ENCODE data around the gene EIF3I. TPM values are rescaled to one million over a fixed set of nuclear protein-coding genes. Genes with fewer than 3 reads are reported as not detected.

The EIF3I gene
- total and polyA plus RNA-seq, 2 of the 13 experiments (the other 11 are each of a cell fraction or from before 2014, with no cell fraction given) = 210 to 223 TPM

DNA sequence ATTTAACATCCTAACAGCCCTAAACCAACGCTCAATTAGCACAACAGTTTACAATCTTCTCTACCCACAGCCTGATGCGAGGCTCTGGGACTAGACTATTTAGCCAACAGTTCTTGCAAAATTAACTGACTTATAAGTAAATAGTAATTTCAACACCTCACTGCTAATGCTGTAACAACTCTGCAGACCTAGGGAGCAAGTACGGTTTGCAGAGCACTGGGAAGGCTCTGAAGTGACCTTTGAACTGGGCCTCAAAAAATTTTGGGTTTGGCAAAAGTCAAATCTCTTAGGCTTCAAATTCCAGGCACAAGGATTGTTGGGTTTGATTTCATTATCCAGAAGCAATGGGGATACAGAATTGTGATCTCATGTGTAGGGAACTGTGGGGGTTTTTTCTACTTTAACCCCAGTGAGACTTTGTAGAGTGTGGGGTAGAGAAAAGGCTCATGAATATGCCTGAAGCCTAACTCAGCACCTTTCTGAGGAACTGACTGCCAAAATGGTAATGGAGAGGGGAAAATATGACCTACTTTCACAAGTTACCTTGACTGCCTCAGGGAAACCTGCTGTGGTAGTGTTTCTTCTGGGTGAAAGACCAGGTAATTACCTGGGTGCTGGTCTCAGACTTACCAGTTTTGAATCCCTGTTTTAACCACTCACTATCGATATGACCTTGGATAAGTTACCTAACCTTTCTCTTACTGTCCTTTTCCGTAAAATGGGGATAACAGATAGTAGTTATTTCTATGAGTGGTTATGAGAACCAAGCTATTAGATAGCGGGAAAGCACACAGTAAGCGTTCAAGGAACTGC lies 43.6 kb upstream of the EIF3I start (continued):
- TF ChIP-seq, protein P1, sequence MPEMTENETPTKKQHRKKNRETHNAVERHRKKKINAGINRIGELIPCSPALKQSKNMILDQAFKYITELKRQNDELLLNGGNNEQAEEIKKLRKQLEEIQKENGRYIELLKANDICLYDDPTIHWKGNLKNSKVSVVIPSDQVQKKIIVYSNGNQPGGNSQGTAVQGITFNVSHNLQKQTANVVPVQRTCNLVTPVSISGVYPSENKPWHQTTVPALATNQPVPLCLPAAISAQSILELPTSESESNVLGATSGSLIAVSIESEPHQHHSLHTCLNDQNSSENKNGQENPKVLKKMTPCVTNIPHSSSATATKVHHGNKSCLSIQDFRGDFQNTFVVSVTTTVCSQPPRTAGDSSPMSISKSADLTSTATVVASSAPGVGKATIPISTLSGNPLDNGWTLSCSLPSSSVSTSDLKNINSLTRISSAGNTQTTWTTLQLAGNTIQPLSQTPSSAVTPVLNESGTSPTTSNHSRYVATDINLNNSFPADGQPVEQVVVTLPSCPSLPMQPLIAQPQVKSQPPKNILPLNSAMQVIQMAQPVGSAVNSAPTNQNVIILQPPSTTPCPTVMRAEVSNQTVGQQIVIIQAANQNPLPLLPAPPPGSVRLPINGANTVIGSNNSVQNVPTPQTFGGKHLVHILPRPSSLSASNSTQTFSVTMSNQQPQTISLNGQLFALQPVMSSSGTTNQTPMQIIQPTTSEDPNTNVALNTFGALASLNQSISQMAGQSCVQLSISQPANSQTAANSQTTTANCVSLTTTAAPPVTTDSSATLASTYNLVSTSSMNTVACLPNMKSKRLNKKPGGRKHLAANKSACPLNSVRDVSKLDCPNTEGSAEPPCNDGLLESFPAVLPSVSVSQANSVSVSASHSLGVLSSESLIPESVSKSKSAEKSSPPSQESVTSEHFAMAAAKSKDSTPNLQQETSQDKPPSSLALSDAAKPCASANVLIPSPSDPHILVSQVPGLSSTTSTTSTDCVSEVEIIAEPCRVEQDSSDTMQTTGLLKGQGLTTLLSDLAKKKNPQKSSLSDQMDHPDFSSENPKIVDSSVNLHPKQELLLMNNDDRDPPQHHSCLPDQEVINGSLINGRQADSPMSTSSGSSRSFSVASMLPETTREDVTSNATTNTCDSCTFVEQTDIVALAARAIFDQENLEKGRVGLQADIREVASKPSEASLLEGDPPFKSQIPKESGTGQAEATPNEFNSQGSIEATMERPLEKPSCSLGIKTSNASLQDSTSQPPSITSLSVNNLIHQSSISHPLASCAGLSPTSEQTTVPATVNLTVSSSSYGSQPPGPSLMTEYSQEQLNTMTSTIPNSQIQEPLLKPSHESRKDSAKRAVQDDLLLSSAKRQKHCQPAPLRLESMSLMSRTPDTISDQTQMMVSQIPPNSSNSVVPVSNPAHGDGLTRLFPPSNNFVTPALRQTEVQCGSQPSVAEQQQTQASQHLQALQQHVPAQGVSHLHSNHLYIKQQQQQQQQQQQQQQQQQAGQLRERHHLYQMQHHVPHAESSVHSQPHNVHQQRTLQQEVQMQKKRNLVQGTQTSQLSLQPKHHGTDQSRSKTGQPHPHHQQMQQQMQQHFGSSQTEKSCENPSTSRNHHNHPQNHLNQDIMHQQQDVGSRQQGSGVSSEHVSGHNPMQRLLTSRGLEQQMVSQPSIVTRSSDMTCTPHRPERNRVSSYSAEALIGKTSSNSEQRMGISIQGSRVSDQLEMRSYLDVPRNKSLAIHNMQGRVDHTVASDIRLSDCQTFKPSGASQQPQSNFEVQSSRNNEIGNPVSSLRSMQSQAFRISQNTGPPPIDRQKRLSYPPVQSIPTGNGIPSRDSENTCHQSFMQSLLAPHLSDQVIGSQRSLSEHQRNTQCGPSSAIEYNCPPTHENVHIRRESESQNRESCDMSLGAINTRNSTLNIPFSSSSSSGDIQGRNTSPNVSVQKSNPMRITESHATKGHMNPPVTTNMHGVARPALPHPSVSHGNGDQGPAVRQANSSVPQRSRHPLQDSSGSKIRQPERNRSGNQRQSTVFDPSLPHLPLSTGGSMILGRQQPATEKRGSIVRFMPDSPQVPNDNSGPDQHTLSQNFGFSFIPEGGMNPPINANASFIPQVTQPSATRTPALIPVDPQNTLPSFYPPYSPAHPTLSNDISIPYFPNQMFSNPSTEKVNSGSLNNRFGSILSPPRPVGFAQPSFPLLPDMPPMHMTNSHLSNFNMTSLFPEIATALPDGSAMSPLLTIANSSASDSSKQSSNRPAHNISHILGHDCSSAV (CRISPR knock-in tag; IDR thresholded peaks at IDR 0.05; ENCODE audit: borderline replicate concordance) = no peak
- TF ChIP-seq ZNF34 (CRISPR knock-in tag; IDR thresholded peaks at IDR 0.05; ENCODE audit: borderline replicate concordance) = peak; percentile 9; the same call in 1 of the 2 replicates
- 0 out of 2 replicates have a peak, but pooled peaks have one; percentile 65 for TF ChIP-seq DPF2 (CRISPR knock-in tag; IDR thresholded peaks at IDR 0.05; ENCODE audit: borderline replicate concordance, low read depth)
- no peak for TF ChIP-seq RXRA (CRISPR knock-in tag; IDR thresholded peaks at IDR 0.05)
- TF ChIP-seq, protein P2, sequence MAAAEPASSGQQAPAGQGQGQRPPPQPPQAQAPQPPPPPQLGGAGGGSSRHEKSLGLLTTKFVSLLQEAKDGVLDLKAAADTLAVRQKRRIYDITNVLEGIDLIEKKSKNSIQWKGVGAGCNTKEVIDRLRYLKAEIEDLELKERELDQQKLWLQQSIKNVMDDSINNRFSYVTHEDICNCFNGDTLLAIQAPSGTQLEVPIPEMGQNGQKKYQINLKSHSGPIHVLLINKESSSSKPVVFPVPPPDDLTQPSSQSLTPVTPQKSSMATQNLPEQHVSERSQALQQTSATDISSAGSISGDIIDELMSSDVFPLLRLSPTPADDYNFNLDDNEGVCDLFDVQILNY (CRISPR knock-in tag; conservative IDR thresholded peaks at IDR 0.05) = no peak
- no peak for TF ChIP-seq KLF15 (CRISPR knock-in tag; IDR thresholded peaks at IDR 0.05; ENCODE audit: borderline replicate concordance)
- TF ChIP-seq ZNF598 (CRISPR knock-in tag; IDR thresholded peaks at IDR 0.05; ENCODE audit: borderline replicate concordance) = no peak
- TF ChIP-seq MED1 (CRISPR knock-in tag; IDR thresholded peaks at IDR 0.05) = peak; percentile 37
- no peak; the same call in 1 of the 2 replicates for TF ChIP-seq ZNF274 (CRISPR knock-in tag; IDR thresholded peaks at IDR 0.05)
- peak; percentile 41; the same call in 1 of the 2 replicates for TF ChIP-seq ZMYM4 (CRISPR knock-in tag; IDR thresholded peaks at IDR 0.05)
- TF ChIP-seq, protein P3, sequence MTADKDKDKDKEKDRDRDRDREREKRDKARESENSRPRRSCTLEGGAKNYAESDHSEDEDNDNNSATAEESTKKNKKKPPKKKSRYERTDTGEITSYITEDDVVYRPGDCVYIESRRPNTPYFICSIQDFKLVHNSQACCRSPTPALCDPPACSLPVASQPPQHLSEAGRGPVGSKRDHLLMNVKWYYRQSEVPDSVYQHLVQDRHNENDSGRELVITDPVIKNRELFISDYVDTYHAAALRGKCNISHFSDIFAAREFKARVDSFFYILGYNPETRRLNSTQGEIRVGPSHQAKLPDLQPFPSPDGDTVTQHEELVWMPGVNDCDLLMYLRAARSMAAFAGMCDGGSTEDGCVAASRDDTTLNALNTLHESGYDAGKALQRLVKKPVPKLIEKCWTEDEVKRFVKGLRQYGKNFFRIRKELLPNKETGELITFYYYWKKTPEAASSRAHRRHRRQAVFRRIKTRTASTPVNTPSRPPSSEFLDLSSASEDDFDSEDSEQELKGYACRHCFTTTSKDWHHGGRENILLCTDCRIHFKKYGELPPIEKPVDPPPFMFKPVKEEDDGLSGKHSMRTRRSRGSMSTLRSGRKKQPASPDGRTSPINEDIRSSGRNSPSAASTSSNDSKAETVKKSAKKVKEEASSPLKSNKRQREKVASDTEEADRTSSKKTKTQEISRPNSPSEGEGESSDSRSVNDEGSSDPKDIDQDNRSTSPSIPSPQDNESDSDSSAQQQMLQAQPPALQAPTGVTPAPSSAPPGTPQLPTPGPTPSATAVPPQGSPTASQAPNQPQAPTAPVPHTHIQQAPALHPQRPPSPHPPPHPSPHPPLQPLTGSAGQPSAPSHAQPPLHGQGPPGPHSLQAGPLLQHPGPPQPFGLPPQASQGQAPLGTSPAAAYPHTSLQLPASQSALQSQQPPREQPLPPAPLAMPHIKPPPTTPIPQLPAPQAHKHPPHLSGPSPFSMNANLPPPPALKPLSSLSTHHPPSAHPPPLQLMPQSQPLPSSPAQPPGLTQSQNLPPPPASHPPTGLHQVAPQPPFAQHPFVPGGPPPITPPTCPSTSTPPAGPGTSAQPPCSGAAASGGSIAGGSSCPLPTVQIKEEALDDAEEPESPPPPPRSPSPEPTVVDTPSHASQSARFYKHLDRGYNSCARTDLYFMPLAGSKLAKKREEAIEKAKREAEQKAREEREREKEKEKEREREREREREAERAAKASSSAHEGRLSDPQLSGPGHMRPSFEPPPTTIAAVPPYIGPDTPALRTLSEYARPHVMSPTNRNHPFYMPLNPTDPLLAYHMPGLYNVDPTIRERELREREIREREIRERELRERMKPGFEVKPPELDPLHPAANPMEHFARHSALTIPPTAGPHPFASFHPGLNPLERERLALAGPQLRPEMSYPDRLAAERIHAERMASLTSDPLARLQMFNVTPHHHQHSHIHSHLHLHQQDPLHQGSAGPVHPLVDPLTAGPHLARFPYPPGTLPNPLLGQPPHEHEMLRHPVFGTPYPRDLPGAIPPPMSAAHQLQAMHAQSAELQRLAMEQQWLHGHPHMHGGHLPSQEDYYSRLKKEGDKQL (CRISPR knock-in tag; IDR thresholded peaks at IDR 0.05; ENCODE audit: low read depth) = no peak
- TF ChIP-seq ZNF430 (CRISPR knock-in tag; IDR thresholded peaks at IDR 0.05) = no peak
- no peak for TF ChIP-seq SOX6 (IDR thresholded peaks at IDR 0.05)
- peak; percentile 56 for TF ChIP-seq SOX6 (CRISPR knock-in tag; IDR thresholded peaks at IDR 0.05)
- no peak; the same call in 1 of the 2 replicates for TF ChIP-seq ZSCAN9 (CRISPR knock-in tag; IDR thresholded peaks at IDR 0.05; ENCODE audit: borderline replicate concordance)

Measured in HepG2 (cell line).